Stimulated activated CD4-positive, alpha-beta T cell treated with anti-CD3 and anti-CD28 coated beads, Interleukin-2, amount 100 ng/mL, for 48 hours (primary cell): Measurements from ENCODE around the gene KRTAP3-2.

ENCODE experiments used
- DNase-seq, 2 donors: peaks; one replicate each; pipeline ENCODE4 v3.0.0-alpha.2; 2020

The KRTAP3-2 gene

GRCh38 chr17:41009936-41010335 is 10.2 kb upstream of the KRTAP3-2 start:
- DNase-seq, result no peak

- DNase-seq, result no peak
Observed at GRCh38 chr17:41009301-41009760, 9.6 kb upstream of the KRTAP3-2 start.

GRCh38 chr17:41008811-41009210 is 9.1 kb upstream of the KRTAP3-2 start, which contains the start of gene KRTAP3-1:
Gene KRTAP3-1 (minus strand): TSS chr17:41009128. CDS start chr17:41009074, 54 bp downstream.
- DNase-seq, result no peak

GRCh38 chr17:41004397-41004796 is 4.7 kb upstream of the KRTAP3-2 start:
- DNase-seq, result no peak

- DNase-seq, result no peak
Observed at GRCh38 chr17:41003926-41004325, 4.2 kb upstream of the KRTAP3-2 start.

- DNase-seq, result no peak
Observed at GRCh38 chr17:41002814-41003213, 3.1 kb upstream of the KRTAP3-2 start.

- no peak for DNase-seq
Observed at GRCh38 chr17:41001795-41002194, 2.1 kb upstream of the KRTAP3-2 start.

- no peak for DNase-seq
Observed at GRCh38 chr17:40997361-40997760, 2.3 kb downstream of the KRTAP3-2 start.

GRCh38 chr17:40996829-40997228 is 2.9 kb downstream of the KRTAP3-2 start:
- DNase-seq, result no peak

GRCh38 chr17:40995116-40995515 is 4.6 kb downstream of the KRTAP3-2 start:
- no peak for DNase-seq

- DNase-seq, result no peak
Observed at GRCh38 chr17:40993839-40994238, 5.9 kb downstream of the KRTAP3-2 start, which contains the start of gene KRTAP3-3. Gene KRTAP3-3 (minus strand): TSS chr17:40994164. CDS start chr17:40994097, 67 bp downstream.

GRCh38 chr17:40993084-40993483 is 6.6 kb downstream of the KRTAP3-2 start:
- no peak for DNase-seq

- DNase-seq, result no peak
Observed at GRCh38 chr17:40992666-40993065, 7.0 kb downstream of the KRTAP3-2 start.

GRCh38 chr17:40986920-40987319 is 12.8 kb downstream of the KRTAP3-2 start:
- DNase-seq, result no peak

- DNase-seq, result no peak
Observed at GRCh38 chr17:40984226-40984625, 15.5 kb downstream of the KRTAP3-2 start, which contains the start of gene KRT40. Gene KRT40 (minus strand): TSS chr17:40984326. CDS start chr17:40984273, 53 bp downstream.

GRCh38 chr17:40981115-40981514 is 18.6 kb downstream of the KRTAP3-2 start:
- DNase-seq, result no peak

GRCh38 chr17:40980596-40980995 is 19.1 kb downstream of the KRTAP3-2 start:
- DNase-seq, result no peak

- DNase-seq, result no peak
Observed at GRCh38 chr17:40980117-40980516, 19.6 kb downstream of the KRTAP3-2 start.

- DNase-seq, result no peak
Observed at GRCh38 chr17:40978575-40979151, 21.0 kb downstream of the KRTAP3-2 start.

- no peak for DNase-seq
Observed at GRCh38 chr17:40975516-40975915, 24.2 kb downstream of the KRTAP3-2 start.

GRCh38 chr17:40974366-40974765 is 25.3 kb downstream of the KRTAP3-2 start:
- DNase-seq, result no peak

GRCh38 chr17:40967582-40967981 is 32.1 kb downstream of the KRTAP3-2 start:
- no peak for DNase-seq

- DNase-seq, result no peak
Observed at GRCh38 chr17:40966848-40967247, 32.9 kb downstream of the KRTAP3-2 start, which contains the start of gene KRT39. Gene KRT39 (minus strand): TSS chr17:40966948. CDS start chr17:40966856, 92 bp downstream.

GRCh38 chr17:40963838-40964237 is 35.9 kb downstream of the KRTAP3-2 start:
- no peak for DNase-seq

- no peak for DNase-seq
Observed at GRCh38 chr17:40962059-40962561, 37.6 kb downstream of the KRTAP3-2 start.
